Right cardiac atrium (tissue), 5 donors: ENCODE measurements around the gene VPS35L. TPM values are rescaled to one million over a fixed set of nuclear protein-coding genes. Genes with fewer than 3 reads are reported as not detected.
"Not testable (repeated sequence)": the region's sequence is repeated elsewhere in the genome, so short reads cannot be mapped to it uniquely, and the experiment has no call there.

Source experiments
- ATAC-seq, 2 donors: fragments of 200-7000 bp; cut with Tn5 transposase; one replicate each; pipeline versions ENCODE4 v1.8.0 to v1.9.1; 2020; ENCODE audit warnings: moderate library complexity in 2 of 2, mild to moderate bottlenecking in 1 of 2
- DNase-seq, 3 donors: peaks; one replicate each; pipeline ENCODE4 v3.0.0-alpha.2; 2020
- H3K27ac ChIP-seq: one replicate; pipeline ENCODE4 v1.5.1; 2013; ENCODE audit warnings: mild to moderate bottlenecking, low read length, control low read depth, moderate library complexity
- H3K27me3 ChIP-seq: one replicate; pipeline ENCODE4 v1.6.1; 2013; ENCODE audit not compliant: control insufficient read depth, insufficient read depth
- H3K4me1 ChIP-seq: one replicate; pipeline ENCODE4 v1.6.1; 2013; ENCODE audit warnings: low read length; ENCODE audit not compliant: control insufficient read depth, insufficient read depth
- H3K4me3 ChIP-seq: one replicate; pipeline ENCODE4 v1.5.1; 2013; ENCODE audit warnings: low read length, control low read depth
- H3K9me3 ChIP-seq: one replicate; pipeline ENCODE4 v1.6.1; 2013; ENCODE audit warnings: low read length; ENCODE audit not compliant: control insufficient read depth
- WGBS: extraction: QIAGEN DNeasy Blood & Tissue Kit; methylation state at CpG from one replicate; pipeline ENCODE4 v1.1.7; 2013; 5-methylcytosine and 5-hydroxymethylcytosine counted together
- intact Hi-C, 4 donors: fragments of 100-400 bp; cut with DNase I; formaldehyde crosslinking; loops; one replicate each; pipeline versions ENCODE4 v1.11.0 to v1.14.0; 2022 to 2023
- polyA plus RNA-seq: library from polyadenylated mRNA; stranded (reverse); fragments of 200-250 nt; gene quantifications from one replicate; pipeline ENCODE4 v1.2.3, GENCODE V29; 2013
- total RNA-seq, 4 donors: library from RNA; stranded (reverse); fragmentation: NEBNext Ultra II Directional; extraction: Animal tissue kit (Norgen Biotek cat#: 25700); gene quantifications; one replicate each; pipeline ENCODE4 v1.2.1, GENCODE V29; 2021
- donor health status: healthy with polysubstance abuse.
- donor health status: DM: no; HTN: yes; CAD: no.
- donor health status: DM: no; HTN: no; CAD: no.
- donor health status: DM: no; HTN: yes; CAD: no; lungs with severe emphysema.
- donor health status: DM: yes; HTN: yes; CAD: no.

Gene VPS35L
- total and polyA plus RNA-seq, 5 donors = 19.8 to 40.1 (median 33.1) TPM

GRCh38 chr16:19540241-19540970, 15.1 kb upstream of the VPS35L start:
- no peak overlapping the region for H3K4me3 ChIP-seq
- 96% methylated on average over 6 of the region's 6 CpGs for WGBS
- ATAC-seq (no peak), DNase-seq (no peak)
- H3K9me3 ChIP-seq = no peaks in the 10 kb centered on the region
- H3K4me1 ChIP-seq = no peaks in the 10 kb centered on the region
- H3K27ac ChIP-seq = no peak overlapping the region
- intact Hi-C loops = no loop called here
- H3K27me3 ChIP-seq = no peaks in the 10 kb centered on the region

- Histone ChIP-seq H3K4me1 (no peaks in the 10 kb centered on the region), H3K9me3 (no peaks in the 10 kb centered on the region), H3K4me3 (no peak overlapping the region), H3K27ac (no peak overlapping the region), H3K27me3 (no peaks in the 10 kb centered on the region)
- DNase-seq (no peak), ATAC-seq (no peak)
- 92% methylated on average over 3 of the region's 3 CpGs for WGBS
- intact Hi-C loops = no loop called here
Measured at GRCh38 chr16:19542138-19542821, 13.2 kb upstream of the VPS35L start.

GRCh38 chr16:19543278-19543996, 12.1 kb upstream of the VPS35L start:
- H3K9me3 ChIP-seq, H3K4me1 ChIP-seq, intact Hi-C loops, ATAC-seq, H3K4me3 ChIP-seq, H3K27me3 ChIP-seq, DNase-seq, H3K27ac ChIP-seq: not testable (repeated sequence)
- 79% methylated on average over 10 of the region's 10 CpGs for WGBS

- Histone ChIP-seq H3K4me3 (no peak overlapping the region), H3K9me3 (no peaks in the 10 kb centered on the region), H3K27me3 (no peaks in the 10 kb centered on the region), H3K27ac (no peak overlapping the region), H3K4me1 (no peaks in the 10 kb centered on the region)
- 99% methylated on average over 3 of the region's 3 CpGs for WGBS
- DNase-seq (no peak), ATAC-seq (no peak)
- intact Hi-C loops = no loop called here
Measured at GRCh38 chr16:19548144-19548543, 7.4 kb upstream of the VPS35L start.

- ATAC-seq (no peak), DNase-seq (no peak)
- no peaks in the 10 kb centered on the region for H3K27me3 ChIP-seq
- H3K4me1 ChIP-seq = no peaks in the 10 kb centered on the region
- H3K27ac ChIP-seq = no peak overlapping the region
- H3K4me3 ChIP-seq = no peak overlapping the region
- no peaks in the 10 kb centered on the region for H3K9me3 ChIP-seq
- intact Hi-C loops = no loop called here
Measured at GRCh38 chr16:19549673-19550072, 5.8 kb upstream of the VPS35L start.

- Histone ChIP-seq H3K27ac (peak overlapping the region; percentile 55), H3K9me3 (no peaks in the 10 kb centered on the region), H3K4me3 (peak overlapping the region; percentile 76), H3K4me1 (peaks cover 5% of the 10 kb centered on the region), H3K27me3 (no peaks in the 10 kb centered on the region)
- 35% methylated on average over 19 of the region's 19 CpGs for WGBS
- peak in 1 of 2 donors; percentile 2 for ATAC-seq
- intact Hi-C loops = loop anchor here in 2 of 4 donors (5.0 kb wide), 1 partner anchor 331 kb away; no protein-coding TSS in a partner anchor
- DNase-seq = no peak
Measured at GRCh38 chr16:19555938-19556771, 652 bp downstream of the VPS35L start.

GRCh38 chr16:19559242-19559910, 3.9 kb downstream of the VPS35L start:
- DNase-seq = no peak
- intact Hi-C loops = loop anchor here in 2 of 4 donors (5.0 kb wide), 1 partner anchor 328 kb away; no protein-coding TSS in a partner anchor

GRCh38 chr16:19560078-19560477, 4.6 kb downstream of the VPS35L start:
- WGBS = 91% methylated on average over 4 of the region's 4 CpGs
- ATAC-seq = no peak
- Histone ChIP-seq H3K9me3 (no peaks in the 10 kb centered on the region), H3K4me3 (no peak overlapping the region), H3K27me3 (no peaks in the 10 kb centered on the region), H3K4me1 (peaks cover 5% of the 10 kb centered on the region), H3K27ac (no peak overlapping the region)
- intact Hi-C loops = loop anchor here in 1 of 4 donors (10.0 kb wide), 1 partner anchor 85 kb away; no protein-coding TSS in a partner anchor
- DNase-seq = no peak

More at GRCh38 chr16:19559242-19559910, 3.9 kb downstream of the VPS35L start:
- Histone ChIP-seq H3K27me3 (no peaks in the 10 kb centered on the region), H3K4me3 (no peak overlapping the region), H3K27ac (no peak overlapping the region), H3K4me1 (peaks cover 5% of the 10 kb centered on the region), H3K9me3 (no peaks in the 10 kb centered on the region)
- 76% methylated on average over 10 of the region's 10 CpGs for WGBS
- no peak for ATAC-seq

GRCh38 chr16:19563377-19563776, 7.9 kb downstream of the VPS35L start:
- 86% methylated on average over 4 of the region's 4 CpGs for WGBS
- DNase-seq = no peak
- Histone ChIP-seq H3K27me3 (no peaks in the 10 kb centered on the region), H3K27ac (no peak overlapping the region), H3K4me3 (no peak overlapping the region), H3K9me3 (no peaks in the 10 kb centered on the region), H3K4me1 (no peaks in the 10 kb centered on the region)
- ATAC-seq = no peak
- intact Hi-C loops = loop anchor here in 1 of 4 donors (10.0 kb wide), 1 partner anchor 81 kb away; no protein-coding TSS in a partner anchor

- no peak for ATAC-seq
- WGBS = 98% methylated on average over 3 of the region's 3 CpGs
Measured at GRCh38 chr16:19566362-19566761, 10.9 kb downstream of the VPS35L start.

More at GRCh38 chr16:19566362-19566761, 10.9 kb downstream of the VPS35L start:
- Histone ChIP-seq H3K4me1 (no peaks in the 10 kb centered on the region), H3K4me3 (no peak overlapping the region), H3K27ac (no peak overlapping the region), H3K27me3 (no peaks in the 10 kb centered on the region), H3K9me3 (no peaks in the 10 kb centered on the region)
- no peak for DNase-seq
- intact Hi-C loops = loop anchor here in 1 of 4 donors (10.0 kb wide), 1 partner anchor 78 kb away; no protein-coding TSS in a partner anchor
